K562 (cell line): ENCODE data around the gene DDOST. TPM values are rescaled to one million over a fixed set of nuclear protein-coding genes. Genes with fewer than 3 reads are reported as not detected.

Experiments used
- ATAC-seq: fragments of 200-7000 bp; cut with Tn5 transposase; 3 replicates; pipeline ENCODE4 v1.9.1; 2020; ENCODE audit warnings: moderate library complexity
- BruUV-seq: library from RNA; stranded (reverse); fragments of 400-500 nt; replicated peaks from 2 replicates; lab custom pipeline; 2021; lab: Mats Ljungman, UMichigan
- CTCF ChIA-PET: fragments of 300-600 bp; formaldehyde crosslinking; extraction: SDS; loops from one replicate; lab custom pipeline; 2021; ENCODE audit warnings: low intra/inter-chr PET ratio; lab: Yijun Ruan, JAX
- POLR2A ChIA-PET: fragments of 300-600, 350-650 bp; sonication (Branson Sonifier 250); formaldehyde crosslinking; extraction: SDS; loops from one replicate; lab custom pipeline; 2021; ENCODE audit warnings: antibody characterized with exemption, inconsistent platforms; lab: Yijun Ruan, JAX
- DNase-seq, 4 experiments: peaks; one replicate each; pipeline versions ENCODE4 v3.0.0 to v3.0.0-alpha.2; 2011 to 2018; ENCODE audit warnings: low spot score in 3 of 4, mixed read lengths in 3 of 4; ENCODE audit errors: extremely low read depth in 1 of 4
- FAIRE-seq: peaks from 2 replicates; lab custom pipeline; 2011; peaks lifted over from hg19 to GRCh38; lab: Jason Lieb, UNC
- H2AFZ ChIP-seq: 2 replicates; pipeline ENCODE4 v1.6.0; 2011; ENCODE audit warnings: low read depth, low read length, control low read depth, inconsistent platforms
- H3K27ac ChIP-seq: fragments of 200-600 bp; 3 replicates; pipeline ENCODE4 v1.8.0; 2011; ENCODE audit warnings: low read depth, mild to moderate bottlenecking, control low read depth, inconsistent platforms, low read length, moderate library complexity, mixed read lengths; ENCODE audit errors: extremely low read depth
- H3K27me3 ChIP-seq, 2 experiments: fragments of 300-600 bp in 1 of 2; 2 replicates in 1 of 2; 3 replicates in 1 of 2; pipeline versions ENCODE4 v1.6.0 to v1.8.0; 2011; ENCODE audit warnings: inconsistent platforms in 2 of 2, low read length in 2 of 2, mild to moderate bottlenecking in 1 of 2, mixed read lengths in 1 of 2, moderate library complexity in 1 of 2; ENCODE audit not compliant: control insufficient read depth in 2 of 2, insufficient read depth in 2 of 2
- H3K36me3 ChIP-seq: fragments of 300-600 bp; 3 replicates; pipeline ENCODE4 v1.8.0; 2011; ENCODE audit warnings: mild to moderate bottlenecking, low read length, inconsistent platforms; ENCODE audit not compliant: control insufficient read depth, insufficient read depth
- H3K4me1 ChIP-seq, 2 experiments: fragments of 200-600 bp in 1 of 2; replicated peaks in 1 of 2; 2 replicates in 1 of 2; 3 replicates in 1 of 2; pipeline versions ENCODE4 v1.5.1 to v1.8.0; 2011; ENCODE audit warnings: inconsistent platforms in 2 of 2, low read length in 2 of 2, mild to moderate bottlenecking in 1 of 2, mixed read lengths in 1 of 2, moderate library complexity in 1 of 2; ENCODE audit not compliant: control insufficient read depth in 2 of 2, insufficient read depth in 2 of 2
- H3K4me2 ChIP-seq: 2 replicates; pipeline ENCODE4 v1.6.1; 2011; ENCODE audit warnings: low read length, control low read depth, inconsistent platforms, mixed read lengths; ENCODE audit not compliant: insufficient read depth
- H3K4me3 ChIP-seq: fragments of 200-600 bp; sonication (generic), shearing (Covaris generic); 2 replicates; pipeline ENCODE4 v1.5.1; 2016; ENCODE audit warnings: control low read depth, inconsistent platforms
- H3K79me2 ChIP-seq: fragments of 200-600 bp; 3 replicates; pipeline ENCODE4 v1.8.0; 2011; ENCODE audit warnings: low read length, inconsistent platforms; ENCODE audit not compliant: control insufficient read depth, insufficient read depth
- H3K9ac ChIP-seq, 2 experiments: 2 replicates each; pipeline versions ENCODE4 v1.6.0 to v1.6.1; 2011; ENCODE audit warnings: low read depth in 2 of 2, low read length in 2 of 2, control low read depth in 1 of 2, inconsistent platforms in 1 of 2, mild to moderate bottlenecking in 1 of 2, mixed read lengths in 1 of 2; ENCODE audit not compliant: insufficient read depth in 1 of 2
- H3K9me1 ChIP-seq: one replicate; pipeline ENCODE4 v1.6.0; 2011; ENCODE audit warnings: inconsistent platforms, mild to moderate bottlenecking, low read length, moderate library complexity; ENCODE audit not compliant: control insufficient read depth, insufficient read depth
- H3K9me3 ChIP-seq: replicated peaks from 2 replicates; pipeline ENCODE4 v1.5.1; 2011; ENCODE audit warnings: low read depth, low read length, inconsistent platforms; ENCODE audit not compliant: control insufficient read depth, insufficient read depth
- H4K20me1 ChIP-seq: replicated peaks from 2 replicates; pipeline ENCODE4 v1.6.1; 2011; ENCODE audit warnings: low read length, inconsistent platforms, mixed read lengths; ENCODE audit not compliant: control insufficient read depth, insufficient read depth
- ZNF551 ChIP-seq: fragments of 250-450 bp; sonication (Bioruptor Pico); IDR thresholded peaks from 2 replicates; pipeline ENCODE4 v1.5.0; 2021; ENCODE audit warnings: mild to moderate bottlenecking, moderate library complexity
- whole genome bisulfite sequencing: fragments of 100-300 bp; shearing (Covaris generic); methylation state at CpG from one replicate; pipeline ENCODE4 v1.1.6; 2016; ENCODE audit warnings: low coverage, mixed read lengths; ENCODE audit not compliant: insufficient coverage; ENCODE audit errors: missing lambda C conversion rate; 5-methylcytosine and 5-hydroxymethylcytosine counted together
- in situ Hi-C: fragments of 300-500 bp; cut with MboI; formaldehyde crosslinking; loops from 4 replicates; pipeline ENCODE4 v1.15.0; 2018; ENCODE audit warnings: inconsistent platforms, mixed read lengths
- intact Hi-C: fragments of 100-400 bp; cut with micrococcal nuclease; formaldehyde crosslinking; loops from 2 replicates; pipeline ENCODE4 v1.14.2; 2022
- polyA plus RNA-seq, 8 experiments: library from polyadenylated mRNA; depleted of rRNA in 4 of 8; stranded (reverse) in 5 of 8; unstranded in 3 of 8; fragments of >200 nt; fragmentation: Nextera tagmentation in 2 of 8; fragmentation: Illumina TruSeq in 1 of 8; extraction: Ambion mirVana in 2 of 8; extraction: Trizol in 1 of 8; gene quantifications; 2 replicates each; pipeline versions ENCODE4 v1.2.1 to v1.2.3, GENCODE V29; 2011 to 2014; ENCODE audit warnings: inconsistent platforms in 1 of 8, missing spikeins in 1 of 8
- total RNA-seq, 7 experiments: library from RNA; depleted of rRNA in 6 of 7; stranded (reverse); fragments of >200 nt in 6 of 7; fragmentation: Illumina TruSeq in 2 of 7; extraction: Trizol in 2 of 7; gene quantifications; 2 replicates each; pipeline versions ENCODE4 v1.2.1 to v1.2.3, GENCODE V29; 2011 to 2021; ENCODE audit warnings: low replicate concordance in 1 of 7
- TF ChIP-seq, protein P1 (sequence below): fragments of 450-650 bp; IDR thresholded peaks from 2 replicates; pipeline ENCODE4 v1.6.1; 2018; ENCODE audit not compliant: partially characterized antibody

Gene DDOST
- total and polyA plus RNA-seq, 9 of the 15 experiments (the other 6 are each of a cell fraction or from before 2014, with no cell fraction given), result 173 to 306 (median 222) TPM

DNA sequence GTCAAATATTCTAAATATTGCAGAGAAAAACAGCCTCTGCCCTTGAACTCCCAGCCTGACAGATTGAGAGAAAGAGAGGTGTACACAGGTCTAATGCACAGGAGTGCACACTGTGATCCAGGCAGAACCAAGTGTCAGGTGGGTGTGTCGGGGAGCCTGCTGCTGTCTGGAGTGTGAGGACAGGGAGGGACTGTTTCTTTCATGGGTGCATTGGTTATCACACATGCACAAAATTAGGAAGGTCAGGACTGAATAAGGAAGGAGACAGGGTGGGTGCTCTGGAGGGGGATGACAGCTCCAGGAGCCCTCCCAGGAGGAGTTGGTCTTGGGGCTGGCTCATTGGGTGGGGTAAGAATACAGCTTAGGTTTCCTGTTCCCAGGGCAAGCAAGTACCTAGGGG lies 41.2 kb downstream of the DDOST start:
- Histone ChIP-seq H3K9me3 (no peaks in the 10 kb centered on the region), H4K20me1 (no peaks in the 10 kb centered on the region), H3K9ac (no peak overlapping the region), H3K9me1 (no peaks in the 10 kb centered on the region), H3K79me2 (no peaks in the 10 kb centered on the region), H3K27ac (no peak overlapping the region), H2AFZ (no peak overlapping the region), H3K4me3 (no peak overlapping the region), H3K4me1 (no peaks in the 10 kb centered on the region), H3K4me2 (no peak overlapping the region), H3K36me3 (no peaks in the 10 kb centered on the region), H3K27me3 (peaks cover 2 to 19% of the 10 kb centered on the region in 2 experiments; a peak in 3 of 5 replicates)
- DNase-seq, result no peak
- in situ Hi-C loops (no loop called here), intact Hi-C loops (no loop called here)
- no peak for FAIRE-seq
- WGBS, result 0% methylated on average over 1 of the region's 1 CpG
- ChIA-PET CTCF (no interaction called here), POLR2A (interaction anchor here (1.7 kb wide), 1 partner anchor 10 kb away, joined by 4 read pairs; no protein-coding TSS in a partner anchor)
- ATAC-seq, result peak; percentile 35
- BruUV-seq, result no TSS peak
- TF ChIP-seq, protein P1, sequence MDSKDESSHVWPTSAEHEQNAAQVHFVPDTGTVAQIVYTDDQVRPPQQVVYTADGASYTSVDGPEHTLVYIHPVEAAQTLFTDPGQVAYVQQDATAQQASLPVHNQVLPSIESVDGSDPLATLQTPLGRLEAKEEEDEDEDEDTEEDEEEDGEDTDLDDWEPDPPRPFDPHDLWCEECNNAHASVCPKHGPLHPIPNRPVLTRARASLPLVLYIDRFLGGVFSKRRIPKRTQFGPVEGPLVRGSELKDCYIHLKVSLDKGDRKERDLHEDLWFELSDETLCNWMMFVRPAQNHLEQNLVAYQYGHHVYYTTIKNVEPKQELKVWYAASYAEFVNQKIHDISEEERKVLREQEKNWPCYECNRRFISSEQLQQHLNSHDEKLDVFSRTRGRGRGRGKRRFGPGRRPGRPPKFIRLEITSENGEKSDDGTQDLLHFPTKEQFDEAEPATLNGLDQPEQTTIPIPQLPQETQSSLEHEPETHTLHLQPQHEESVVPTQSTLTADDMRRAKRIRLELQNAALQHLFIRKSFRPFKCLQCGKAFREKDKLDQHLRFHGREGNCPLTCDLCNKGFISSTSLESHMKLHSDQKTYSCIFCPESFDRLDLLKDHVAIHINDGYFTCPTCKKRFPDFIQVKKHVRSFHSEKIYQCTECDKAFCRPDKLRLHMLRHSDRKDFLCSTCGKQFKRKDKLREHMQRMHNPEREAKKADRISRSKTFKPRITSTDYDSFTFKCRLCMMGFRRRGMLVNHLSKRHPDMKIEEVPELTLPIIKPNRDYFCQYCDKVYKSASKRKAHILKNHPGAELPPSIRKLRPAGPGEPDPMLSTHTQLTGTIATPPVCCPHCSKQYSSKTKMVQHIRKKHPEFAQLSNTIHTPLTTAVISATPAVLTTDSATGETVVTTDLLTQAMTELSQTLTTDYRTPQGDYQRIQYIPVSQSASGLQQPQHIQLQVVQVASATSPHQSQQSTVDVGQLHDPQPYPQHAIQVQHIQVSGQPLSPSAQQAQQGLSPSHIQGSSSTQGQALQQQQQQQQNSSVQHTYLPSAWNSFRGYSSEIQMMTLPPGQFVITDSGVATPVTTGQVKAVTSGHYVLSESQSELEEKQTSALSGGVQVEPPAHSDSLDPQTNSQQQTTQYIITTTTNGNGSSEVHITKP, result peak; percentile 82
- no peak for TF ChIP-seq ZNF551 (CRISPR knock-in tag)
